SW480 (cell line): ENCODE results near the gene KIRREL2.
"Not testable (repeated sequence)": the region's sequence is repeated elsewhere in the genome, so short reads cannot be mapped to it uniquely, and the experiment has no call there.

Experiments used
- DNase-seq: peaks from one replicate; pipeline ENCODE4 v3.0.0-alpha.2; 2016; ENCODE audit warnings: low spot score

Gene KIRREL2

GRCh38 chr19:35897706-35898451 lies 41.2 kb downstream of the KIRREL2 start:
- no peak for DNase-seq

GRCh38 chr19:35898499-35898809 lies 41.7 kb downstream of the KIRREL2 start:
- no peak for DNase-seq

GRCh38 chr19:35899547-35900214 lies 43.0 kb downstream of the KIRREL2 start:
- peak; percentile 88 for DNase-seq

GRCh38 chr19:35901055-35901644 lies 44.4 kb downstream of the KIRREL2 start:
- peak; percentile 47 for DNase-seq

- DNase-seq: peak; percentile 66
Measured at GRCh38 chr19:35901854-35902661, 45.3 kb downstream of the KIRREL2 start, which contains the start of gene HCST. HCST (plus strand) TSS chr19:35902529; CDS start chr19:35902594, 65 bp downstream.

GRCh38 chr19:35902870-35903475 lies 46.3 kb downstream of the KIRREL2 start:
- DNase-seq: no peak

- peak; percentile 91 for DNase-seq
Measured at GRCh38 chr19:35903550-35904179, 47.0 kb downstream of the KIRREL2 start.

- DNase-seq: no peak
Measured at GRCh38 chr19:35904311-35905068, 47.8 kb downstream of the KIRREL2 start.

- DNase-seq: no peak
Measured at GRCh38 chr19:35905178-35905727, 48.5 kb downstream of the KIRREL2 start.

- DNase-seq: no peak
Measured at GRCh38 chr19:35907377-35907745, 50.6 kb downstream of the KIRREL2 start.

- DNase-seq: no peak
Measured at GRCh38 chr19:35908010-35908441, 51.3 kb downstream of the KIRREL2 start, which contains the start of gene TYROBP. TYROBP (minus strand) TSS chr19:35908295; CDS start chr19:35908228, 67 bp downstream.

GRCh38 chr19:35908973-35909683 lies 52.4 kb downstream of the KIRREL2 start:
- DNase-seq: no peak

GRCh38 chr19:35909684-35910035 lies 52.9 kb downstream of the KIRREL2 start:
- DNase-seq: no peak

GRCh38 chr19:35910355-35910754 lies 53.6 kb downstream of the KIRREL2 start:
- DNase-seq: not testable (repeated sequence)

GRCh38 chr19:35911173-35911572 lies 54.5 kb downstream of the KIRREL2 start:
- DNase-seq: no peak

GRCh38 chr19:35911790-35912189 lies 55.1 kb downstream of the KIRREL2 start:
- DNase-seq: no peak

GRCh38 chr19:35913589-35913988 lies 56.9 kb downstream of the KIRREL2 start:
- DNase-seq: no peak

GRCh38 chr19:35915443-35915842 lies 58.7 kb downstream of the KIRREL2 start:
- no peak for DNase-seq
